Naive thymus-derived CD8-positive, alpha-beta T cell (primary cell): Measurements from ENCODE around the gene TBC1D8. TPM values are rescaled to one million over a fixed set of nuclear protein-coding genes. Genes with fewer than 3 reads are reported as not detected.

Source experiments
- ATAC-seq, 2 donors: fragments of 150-1000 bp; cut with Tn5 transposase in 1 of 2; sonication (Bioruptor Pico), chemical (Tn5 transposase) in 1 of 2; 1 replicate in 1 of 2; 2 replicates in 1 of 2; pipeline ENCODE4 v1.10.0; 2021; ENCODE audit warnings: mild to moderate bottlenecking in 2 of 2, moderate library complexity in 2 of 2
- POLR2A ChIA-PET: fragments of 350-600 bp; sonication (Branson Sonifier 250); formaldehyde crosslinking; loops from one replicate; lab custom pipeline; 2021; ENCODE audit warnings: antibody characterized with exemption; lab: Charles Lee
- DNase-seq, 10 donors: peaks; one replicate each; pipeline versions ENCODE4 v3.0.0 to v3.0.0-alpha.2; 2020 to 2022
- H3K27ac Mint-ChIP-seq, 10 donors: one replicate each; pipeline ENCODE4 v1.8.0; 2020 to 2022; ENCODE audit warnings: mild to moderate bottlenecking in 10 of 10, mixed read lengths in 10 of 10, moderate library complexity in 4 of 10, inconsistent platforms in 1 of 10
- H3K27me3 Mint-ChIP-seq, 5 donors: one replicate each; pipeline ENCODE4 v1.8.0; 2021 to 2022; ENCODE audit warnings: mixed read lengths in 5 of 5
- H3K36me3 Mint-ChIP-seq, 3 donors: one replicate each; pipeline ENCODE4 v1.8.0; 2020 to 2022; ENCODE audit warnings: mixed read lengths in 3 of 3, mild to moderate bottlenecking in 2 of 3, inconsistent platforms in 1 of 3
- H3K4me1 Mint-ChIP-seq, 4 donors: one replicate each; pipeline ENCODE4 v1.8.0; 2021 to 2022; ENCODE audit warnings: mixed read lengths in 4 of 4
- H3K4me3 Mint-ChIP-seq, 10 donors: one replicate each; pipeline ENCODE4 v1.8.0; 2020 to 2022; ENCODE audit warnings: mild to moderate bottlenecking in 10 of 10, mixed read lengths in 10 of 10, moderate library complexity in 6 of 10, inconsistent platforms in 1 of 10
- H3K9me3 Mint-ChIP-seq, 9 donors: one replicate each; pipeline ENCODE4 v1.8.0; 2020 to 2022; ENCODE audit warnings: mixed read lengths in 9 of 9, mild to moderate bottlenecking in 3 of 9, inconsistent platforms in 1 of 9, moderate library complexity in 1 of 9
- polyA plus RNA-seq, 3 donors: library from polyadenylated mRNA; unstranded; fragments of 300-500 nt; fragmentation: Illumina TruSeq; gene quantifications; one replicate each; pipeline ENCODE4 v1.2.3, GENCODE V29; 2021
- total RNA-seq, 8 experiments: library from RNA in 2 of 8; stranded (reverse) in 2 of 8; gene quantifications; one replicate each; pipeline ENCODE4 v1.2.3 and lab custom pipeline; 2021 to 2026

Gene TBC1D8
- total and polyA plus RNA-seq, 5 experiments from 2014 or later = 0.20 to 2.6 (median 0.66) TPM

DNA sequence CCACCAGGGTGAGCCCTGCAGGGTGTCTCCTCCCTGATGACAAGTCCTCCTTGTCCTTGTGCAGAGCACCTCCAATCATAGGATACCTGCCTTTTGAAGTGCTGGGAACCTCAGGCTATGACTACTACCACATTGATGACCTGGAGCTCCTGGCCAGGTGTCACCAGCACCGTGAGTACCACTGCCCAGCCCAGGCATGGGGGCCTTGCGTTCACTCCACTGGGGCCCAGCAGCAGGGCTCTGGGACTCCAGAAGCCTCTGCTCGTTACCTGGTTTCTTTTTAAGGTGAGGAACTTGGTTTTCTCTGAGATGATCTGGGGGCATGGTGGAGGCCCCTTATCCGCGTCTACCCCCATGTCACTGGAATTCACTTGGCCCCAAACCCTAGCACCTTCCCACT, 185.6 kb downstream of the TBC1D8 start:
- Mint-ChIP-seq H3K4me3 (no peak overlapping the region), H3K27ac (no peak overlapping the region), H3K9me3 (no peaks in the 10 kb centered on the region), H3K36me3 (peaks cover 0 to 45% (median 4%) of the 10 kb centered on the region in 3 donors), H3K27me3 (no peaks in the 10 kb centered on the region), H3K4me1 (peaks cover 0 to 14% (median 3%) of the 10 kb centered on the region in 4 donors)
- POLR2A ChIA-PET = no interaction called here
- no peak for DNase-seq
- no peak for ATAC-seq

DNA sequence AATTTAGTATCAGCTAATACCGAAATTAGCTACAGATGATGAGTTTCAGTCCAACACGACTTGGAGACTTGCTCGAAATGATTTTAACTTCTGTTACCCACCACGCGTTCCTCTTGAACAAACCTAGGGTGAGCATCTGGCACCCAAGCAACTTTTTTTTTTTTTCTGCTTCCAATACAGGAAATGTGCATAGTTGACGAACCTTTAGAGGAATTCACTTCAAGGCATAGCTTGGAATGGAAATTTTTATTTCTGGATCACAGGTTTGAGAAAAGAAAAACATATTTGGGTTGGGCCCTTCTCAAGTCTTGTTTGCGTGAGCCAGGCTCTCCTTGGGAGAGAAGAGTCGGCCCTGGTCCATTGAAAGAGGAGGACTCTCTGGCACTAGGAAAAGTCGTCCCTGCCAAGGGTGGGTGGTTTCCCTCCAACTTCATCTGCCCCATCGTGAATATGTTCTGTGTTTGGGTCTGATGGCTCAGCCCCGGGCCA, 186.5 kb downstream of the TBC1D8 start:
- POLR2A ChIA-PET = interaction anchor here (0.6 kb wide), 1 partner anchor 34 kb away, joined by 3 read pairs; no protein-coding TSS in a partner anchor

DNA sequence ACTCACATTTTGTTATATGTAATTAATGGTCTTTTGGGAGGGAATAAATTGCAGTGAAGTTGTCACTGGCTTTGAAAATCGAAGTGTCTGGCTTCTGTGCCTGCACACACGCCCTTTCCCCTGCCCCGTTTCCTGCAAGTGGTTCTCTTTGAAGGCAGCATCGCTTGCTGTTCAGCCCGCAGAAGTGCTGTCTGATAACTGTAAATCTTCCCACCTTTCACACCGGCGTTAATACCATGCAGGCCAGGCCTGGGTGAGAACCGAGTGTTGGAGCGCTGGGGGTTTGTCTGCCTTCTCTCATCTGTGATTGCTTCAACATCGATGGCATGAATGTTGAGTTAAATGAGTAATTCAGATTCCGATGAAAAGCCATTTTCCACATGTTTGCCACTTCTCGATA, 187.0 kb downstream of the TBC1D8 start:
- POLR2A ChIA-PET = no interaction called here
- H3K27ac Mint-ChIP-seq = peak overlapping the region in 2 of 10 donors; percentile 43 to 71

More for the DNA sequence above, 186.5 kb downstream of the TBC1D8 start:
- Mint-ChIP-seq H3K4me3 (no peak overlapping the region), H3K9me3 (no peaks in the 10 kb centered on the region), H3K27ac (no peak overlapping the region), H3K36me3 (peaks cover 0 to 38% (median 4%) of the 10 kb centered on the region in 3 donors), H3K27me3 (no peaks in the 10 kb centered on the region), H3K4me1 (peaks cover 0 to 14% (median 3%) of the 10 kb centered on the region in 4 donors)
- ATAC-seq = no peak
- no peak for DNase-seq

GRCh38 chr2:100963026-100963375, 188.2 kb downstream of the TBC1D8 start:
- H3K9me3 Mint-ChIP-seq = no peaks in the 10 kb centered on the region
- peaks cover 0 to 14% (median 3%) of the 10 kb centered on the region in 4 donors for H3K4me1 Mint-ChIP-seq
- H3K36me3 Mint-ChIP-seq = peaks cover 0 to 22% (median 0%) of the 10 kb centered on the region in 3 donors
- no peak overlapping the region for H3K4me3 Mint-ChIP-seq
- no peak for ATAC-seq
- H3K27me3 Mint-ChIP-seq = no peaks in the 10 kb centered on the region
- no peak for DNase-seq
- peak overlapping the region in 1 of 10 donors; percentile 43 for H3K27ac Mint-ChIP-seq
- POLR2A ChIA-PET = no interaction called here

More for the DNA sequence above, 187.0 kb downstream of the TBC1D8 start:
- Mint-ChIP-seq H3K4me1 (peaks cover 0 to 14% (median 3%) of the 10 kb centered on the region in 4 donors), H3K27me3 (no peaks in the 10 kb centered on the region), H3K4me3 (no peak overlapping the region), H3K9me3 (no peaks in the 10 kb centered on the region), H3K36me3 (peaks cover 0 to 33% (median 2%) of the 10 kb centered on the region in 3 donors)
- ATAC-seq = peak in 1 of 2 donors; percentile 71
- peak in 2 of 10 donors; percentile 14 to 29 for DNase-seq

DNA sequence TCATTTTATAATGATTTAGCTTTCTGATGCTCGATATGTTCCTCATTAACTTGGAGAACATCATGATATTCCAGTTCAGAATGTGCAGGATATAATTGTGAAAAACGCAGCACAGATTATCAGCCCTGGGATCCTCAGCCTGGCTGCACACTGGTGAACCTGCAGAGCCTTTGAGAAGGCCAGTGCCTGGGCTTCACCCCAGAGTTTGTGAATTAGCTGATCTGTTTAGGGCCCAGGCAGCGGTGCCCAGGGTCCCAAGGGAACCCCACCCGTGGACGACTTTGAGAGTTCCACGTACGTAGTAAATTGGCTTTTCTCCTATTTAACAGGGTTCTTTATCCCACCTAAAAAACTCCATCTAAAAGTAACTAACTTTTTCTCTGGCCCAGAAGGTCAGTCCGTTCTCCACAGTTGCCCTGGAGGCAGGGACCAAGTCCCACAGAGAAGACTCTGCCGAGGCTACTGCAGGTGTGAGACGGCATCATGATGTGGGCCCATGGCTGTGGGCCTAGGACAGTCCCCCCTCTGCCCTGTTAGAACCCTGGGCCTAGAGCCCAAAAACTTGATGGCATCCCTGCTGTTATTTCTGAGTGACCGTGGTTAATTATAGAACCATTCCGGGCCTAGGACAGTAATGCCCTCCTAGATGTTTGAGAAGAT, 188.7 kb downstream of the TBC1D8 start:
- H3K27me3 Mint-ChIP-seq = no peaks in the 10 kb centered on the region
- peaks cover 0 to 17% (median 0%) of the 10 kb centered on the region in 3 donors for H3K36me3 Mint-ChIP-seq
- POLR2A ChIA-PET = no interaction called here
- H3K27ac Mint-ChIP-seq = peak overlapping the region in 1 of 10 donors; percentile 43
- DNase-seq (no peak), ATAC-seq (no peak)
- H3K9me3 Mint-ChIP-seq = no peaks in the 10 kb centered on the region
- peaks cover 0 to 14% (median 3%) of the 10 kb centered on the region in 4 donors for H3K4me1 Mint-ChIP-seq
- no peak overlapping the region for H3K4me3 Mint-ChIP-seq

GRCh38 chr2:100960688-100961087, 190.5 kb downstream of the TBC1D8 start:
- peaks cover 0 to 2% (median 0%) of the 10 kb centered on the region in 5 donors for H3K27me3 Mint-ChIP-seq

DNA sequence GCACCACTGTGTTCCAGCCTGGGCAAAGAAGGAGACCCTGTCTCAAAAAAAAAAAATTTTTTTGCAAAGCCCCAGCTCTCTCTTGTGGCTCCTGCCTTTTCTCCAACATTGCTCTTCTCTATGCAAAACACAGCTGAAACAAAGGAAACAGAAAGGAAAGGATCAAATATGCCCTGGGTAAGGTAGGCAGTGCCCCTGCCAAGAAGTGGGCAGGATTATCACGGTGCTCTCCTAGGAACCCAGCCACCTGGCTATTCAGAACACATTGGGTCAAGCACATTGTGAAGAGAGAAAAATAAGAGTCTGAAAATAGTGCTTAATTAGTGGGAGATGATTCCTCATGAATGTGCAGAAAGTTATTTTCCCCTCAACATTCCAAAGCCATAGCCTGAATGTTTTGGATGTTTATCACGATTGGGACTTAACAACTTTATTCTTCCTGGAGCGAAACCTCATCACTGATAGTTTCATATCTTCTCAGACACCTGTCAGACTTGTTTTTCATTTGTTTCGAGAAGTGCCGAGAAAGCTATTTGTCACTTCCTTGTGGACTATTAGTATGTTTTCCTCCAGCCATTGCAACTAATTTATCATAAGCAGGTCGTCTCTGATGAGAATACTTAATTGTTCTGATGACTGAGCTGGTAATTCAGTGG, 191.8 kb downstream of the TBC1D8 start:
- DNase-seq (no peak), ATAC-seq (no peak)
- Mint-ChIP-seq H3K4me3 (no peak overlapping the region), H3K27ac (peak overlapping the region in 3 of 10 donors; percentile 20 to 46 (median 35)), H3K27me3 (peaks cover 0 to 2% (median 0%) of the 10 kb centered on the region in 5 donors), H3K36me3 (peaks cover 0 to 5% (median 0%) of the 10 kb centered on the region in 3 donors), H3K9me3 (no peaks in the 10 kb centered on the region), H3K4me1 (peaks cover 0 to 8% (median 3%) of the 10 kb centered on the region in 4 donors)
- POLR2A ChIA-PET = no interaction called here

More at GRCh38 chr2:100960688-100961087, 190.5 kb downstream of the TBC1D8 start:
- POLR2A ChIA-PET = no interaction called here
- Mint-ChIP-seq H3K9me3 (no peaks in the 10 kb centered on the region), H3K4me3 (no peak overlapping the region), H3K4me1 (peaks cover 0 to 14% (median 3%) of the 10 kb centered on the region in 4 donors), H3K36me3 (peaks cover 0 to 10% (median 0%) of the 10 kb centered on the region in 3 donors), H3K27ac (no peak overlapping the region)
- ATAC-seq (no peak), DNase-seq (no peak)

DNA sequence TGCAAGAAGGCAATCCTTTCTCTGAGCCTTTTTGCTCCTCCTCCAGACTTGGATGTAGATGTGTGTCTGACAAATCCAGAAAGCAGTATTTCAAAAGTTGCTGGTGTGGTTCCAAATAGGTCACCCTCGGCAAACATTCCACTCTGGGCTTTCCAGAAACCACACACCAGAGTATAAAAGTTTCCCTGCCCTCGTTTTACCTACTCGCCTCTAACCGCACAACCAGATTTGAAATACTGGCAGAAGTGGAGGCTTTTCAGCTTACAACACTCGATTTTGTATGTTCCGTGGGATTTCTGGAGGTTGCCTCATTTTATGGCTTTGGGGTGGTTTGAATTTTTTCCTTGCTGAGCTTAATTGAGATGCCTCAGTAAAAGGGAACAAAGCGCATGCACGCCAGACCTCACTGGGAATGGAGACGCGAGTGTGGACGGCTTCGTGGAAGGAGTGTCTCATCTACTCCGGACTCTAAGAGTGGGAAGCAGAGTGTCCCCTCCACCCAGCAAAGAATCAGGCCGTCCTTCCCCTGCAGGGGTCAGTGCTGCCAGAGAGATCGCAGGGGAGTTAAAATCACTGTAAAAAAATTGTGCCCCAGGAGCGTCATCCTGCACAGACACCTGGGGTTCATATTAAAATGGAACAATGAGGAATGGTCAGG, 193.1 kb downstream of the TBC1D8 start:
- ATAC-seq = no peak

More for the DNA sequence above, 193.1 kb downstream of the TBC1D8 start:
- Mint-ChIP-seq H3K4me3 (no peak overlapping the region), H3K27me3 (peaks cover 0 to 2% (median 0%) of the 10 kb centered on the region in 5 donors), H3K4me1 (peaks cover 0 to 12% (median 5%) of the 10 kb centered on the region in 4 donors), H3K36me3 (peaks cover 0 to 7% (median 0%) of the 10 kb centered on the region in 3 donors), H3K9me3 (no peaks in the 10 kb centered on the region), H3K27ac (peak overlapping the region in 1 of 10 donors; percentile 59)
- POLR2A ChIA-PET = no interaction called here
- no peak for DNase-seq

Other genes with a start within 250 kb of the TBC1D8 start
- gene RPL31, start 149.1 kb downstream of the TBC1D8 start, total RNA-seq = 1,000 to 10,000 TPM; 2,599 to 2,788 TPM
- 1,000 to 10,000 TPM; 7,517 to 8,494 (median 8,327) TPM for gene RPL31, start 149.1 kb downstream of the TBC1D8 start, polyA plus RNA-seq
- 10 to 100 TPM; 51.6 to 62.4 TPM for gene CNOT11, start 101.5 kb upstream of the TBC1D8 start, total RNA-seq
- gene CNOT11, start 101.5 kb upstream of the TBC1D8 start, polyA plus RNA-seq = 10 to 100 TPM; 64.2 to 69.3 (median 64.9) TPM
- gene RNF149, start 157.3 kb upstream of the TBC1D8 start, total RNA-seq = 100 to 1,000 TPM; 108 to 114 TPM
- gene RNF149, start 157.3 kb upstream of the TBC1D8 start, polyA plus RNA-seq = 10 to 100 TPM; 36.6 to 41.6 (median 39.0) TPM
- gene CREG2, start 236.1 kb upstream of the TBC1D8 start, total RNA-seq = not detected
- gene CREG2, start 236.1 kb upstream of the TBC1D8 start, polyA plus RNA-seq = not detected